ENCODE results near the gene TRIM5. TPM values are rescaled to one million over a fixed set of nuclear protein-coding genes. Genes with fewer than 3 reads are reported as not detected.

TRIM5 gene
- total and polyA plus RNA-seq, 2 donors (not counting 3 experiments of a cell fraction or from before 2014, with no cell fraction given) = 54.5 to 57.3 TPM

- Histone ChIP-seq H4K20me1 (replicated peaks; ENCODE audit: control insufficient read depth, extremely low read depth, insufficient read depth, low read length) (no peaks in the 10 kb centered on the region), H3K9me3 (replicated peaks; ENCODE audit: control insufficient read depth, insufficient read depth, low read length) (no peaks in the 10 kb centered on the region), H3K4me1 (ENCODE audit: control insufficient read depth, extremely low read depth, insufficient read depth, low read length) (no peaks in the 10 kb centered on the region), H3K4me2 (ENCODE audit: insufficient read depth, low read length) (no peak overlapping the region), H3K36me3 (ENCODE audit: control insufficient read depth in 2 of 2, extremely low read depth in 1 of 2, insufficient read depth in 2 of 2, low read length in 2 of 2) (peaks cover 18 to 21% of the 10 kb centered on the region in 2 experiments), H3K9ac (replicated peaks; ENCODE audit: extremely low read depth, insufficient read depth, low read length) (no peak overlapping the region), H3K27ac (ENCODE audit: insufficient read depth, low read depth, low read length) (no peak overlapping the region), H3K9me1 (replicated peaks; ENCODE audit: control insufficient read depth, extremely low read depth, insufficient read depth, low read length) (no peaks in the 10 kb centered on the region), H3K4me3 (replicated peaks in 1 of 3; ENCODE audit: insufficient read depth in 1 of 3, low read depth in 1 of 3, low read length in 3 of 3) (no peak overlapping the region), H3K79me2 (ENCODE audit: control insufficient read depth, insufficient read depth, low read length) (no peaks in the 10 kb centered on the region), H2AFZ (ENCODE audit: low read depth, low read length) (no peak overlapping the region), H3K27me3 (ENCODE audit: control insufficient read depth in 2 of 2, insufficient read depth in 2 of 2, low read length in 2 of 2) (no peaks in the 10 kb centered on the region)
- BruUV-seq (replicated peaks) = no TSS peak
- FAIRE-seq (no peak), DNase-seq (ENCODE audit: low read depth, low spot score) (no peak)
- intact Hi-C loops (cut with micrococcal nuclease) = no loop called here
- dilution Hi-C loops (cut with MboI; ENCODE audit: extremely low pct_ligation_motif_present, low sequenced_read_pairs) = no loop called here
- POLR2A ChIA-PET = no interaction called here
- CTCF ChIA-PET = interaction anchor here (1.4 kb wide), 1 partner anchor 21 kb away, joined by 4 read pairs; the partner anchor contains the start of gene TRIM5
- TF ChIP-seq JUN (IDR thresholded peaks at IDR 0.05; ENCODE audit: borderline replicate concordance, insufficient read depth, insufficient read length, low read depth) = no peak
- no peak for TF ChIP-seq FOS (IDR thresholded peaks at IDR 0.05; ENCODE audit: borderline replicate concordance, insufficient read depth, low read length)
- TF ChIP-seq CTCF (IDR thresholded peaks at IDR 0.05; ENCODE audit: extremely low read depth in 1 of 2, insufficient read depth in 1 of 2, low read depth in 1 of 2, low read length in 2 of 2) = no peak
- TF ChIP-seq MYC (IDR thresholded peaks at IDR 0.05; ENCODE audit: low read depth, low read length) = no peak
- no peak for TF ChIP-seq MAX (IDR thresholded peaks at IDR 0.05; ENCODE audit: insufficient read depth, insufficient read length)
- no peak for TF ChIP-seq POLR2A (IDR thresholded peaks at IDR 0.05; ENCODE audit: low read depth, low read length)
- TF ChIP-seq POLR2AphosphoS5 (IDR thresholded peaks at IDR 0.05; ENCODE audit: insufficient read depth, low read depth, low read length) = no peak
- TF ChIP-seq EZH2 (IDR thresholded peaks at IDR 0.05; ENCODE audit: borderline replicate concordance, low read depth, low read length, severe bottlenecking) = no peak
- TF ChIP-seq GATA2 (IDR thresholded peaks at IDR 0.05; ENCODE audit: insufficient read depth, insufficient read length, low read depth, low read length) = no peak
Observed at GRCh38 chr11:5663511-5663910, 21.4 kb downstream of the TRIM5 start.
